ENCODE measurements around the gene ENTPD3.

DNA sequence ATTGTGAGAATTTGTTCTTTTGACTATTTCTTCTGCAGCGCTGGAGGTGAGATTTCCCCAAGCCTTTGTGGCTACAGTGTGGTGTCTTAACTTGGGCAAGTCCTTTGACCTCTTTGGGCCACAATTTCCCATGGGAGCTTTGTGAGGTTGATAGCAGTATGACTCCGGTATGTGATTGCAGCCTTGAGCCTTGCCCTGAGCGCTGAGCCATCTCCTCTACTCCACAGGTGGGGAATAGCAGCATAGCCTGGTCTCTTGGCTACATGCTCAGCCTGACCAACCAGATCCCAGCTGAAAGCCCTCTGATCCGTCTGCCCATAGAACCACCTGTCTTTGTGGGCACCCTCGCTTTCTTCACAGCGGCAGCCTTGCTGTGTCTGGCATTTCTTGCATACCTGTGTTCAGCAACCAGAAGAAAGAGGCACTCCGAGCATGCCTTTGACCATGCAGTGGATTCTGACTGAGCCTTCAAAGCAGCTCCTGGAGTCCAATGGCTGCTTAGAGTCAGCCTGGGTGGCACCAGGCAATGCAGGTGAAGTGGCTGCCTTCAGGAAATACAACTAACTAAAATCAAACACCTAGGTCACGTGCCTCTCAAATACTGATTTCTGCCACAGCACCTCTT is 40.2 kb downstream of the ENTPD3 start:
- TF ChIP-seq POLR2A (IDR thresholded peaks at IDR 0.05; ENCODE audit: low read depth, low read length) (no peak), TAF1 (IDR thresholded peaks at IDR 0.05; ENCODE audit: low read depth, low read length) (no peak), POU2F2 (IDR thresholded peaks at IDR 0.05; ENCODE audit: low read depth, low read length) (no peak), POLR2AphosphoS5 (IDR thresholded peaks at IDR 0.05; ENCODE audit: low read depth, low read length) (no peak), SPI1 (IDR thresholded peaks at IDR 0.05; ENCODE audit: low read depth, low read length) (no peak)
